H54 (cell line): Measurements from ENCODE around the gene TBC1D21.
A peak's percentile ranks its signal among the peaks of the same experiment; 100 is the strongest.

Source experiments
- DNase-seq: peaks from one replicate; pipeline ENCODE4 v3.0.0; 2011; ENCODE audit warnings: low spot score, mixed read lengths; ENCODE audit not compliant: insufficient read length
- FAIRE-seq: peaks from 3 replicates; lab custom pipeline; 2011; peaks lifted over from hg19 to GRCh38; lab: Jason Lieb, UNC
- POLR2A ChIP-seq: IDR thresholded peaks from 2 replicates; pipeline ENCODE4 v1.6.1; 2011; ENCODE audit warnings: low read depth, mild to moderate bottlenecking, low read length

The TBC1D21 gene

DNA sequence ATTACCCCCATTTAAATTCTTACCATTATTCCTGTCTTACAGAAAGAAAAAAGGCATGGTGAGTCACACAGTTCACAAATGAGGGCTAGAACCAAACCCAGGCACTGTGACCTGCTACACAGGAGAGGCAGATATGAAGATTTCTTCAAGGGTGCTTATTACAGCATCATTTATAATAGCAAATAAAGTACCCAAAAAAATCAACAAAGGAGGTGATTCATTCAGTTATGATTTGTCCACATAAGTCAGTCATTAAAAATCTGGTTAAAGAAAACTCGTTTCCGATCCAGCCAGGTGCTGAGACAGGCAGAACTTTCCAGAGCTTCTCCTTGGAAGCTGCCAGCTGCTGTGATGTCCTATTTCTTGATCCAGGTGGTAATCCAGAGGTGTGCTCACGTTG is 45.4 kb downstream of the TBC1D21 start:
- no peak for TF ChIP-seq POLR2A
- no peak for DNase-seq
- FAIRE-seq, result no peak

DNA sequence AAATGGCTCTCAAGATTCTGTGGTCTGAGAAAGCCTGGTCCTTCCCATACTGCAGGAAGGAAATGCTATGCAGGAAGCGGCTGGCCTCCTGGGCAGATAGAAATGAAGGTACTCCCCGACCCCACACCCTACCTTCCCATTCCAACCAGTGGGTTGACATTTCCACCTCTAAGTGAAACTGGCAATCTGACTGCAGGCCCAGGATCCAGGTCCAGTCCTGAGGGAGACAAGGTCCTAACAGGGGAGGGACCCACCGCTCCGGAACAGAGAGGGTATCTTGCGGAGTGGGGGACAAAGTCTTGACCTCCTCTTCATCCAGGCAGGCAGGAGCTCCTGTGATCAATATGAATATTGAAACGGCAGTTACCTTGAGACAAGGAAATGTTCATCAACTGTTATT is 46.3 kb downstream of the TBC1D21 start:
- FAIRE-seq (no peak), DNase-seq (no peak)
- TF ChIP-seq POLR2A, result no peak

DNA sequence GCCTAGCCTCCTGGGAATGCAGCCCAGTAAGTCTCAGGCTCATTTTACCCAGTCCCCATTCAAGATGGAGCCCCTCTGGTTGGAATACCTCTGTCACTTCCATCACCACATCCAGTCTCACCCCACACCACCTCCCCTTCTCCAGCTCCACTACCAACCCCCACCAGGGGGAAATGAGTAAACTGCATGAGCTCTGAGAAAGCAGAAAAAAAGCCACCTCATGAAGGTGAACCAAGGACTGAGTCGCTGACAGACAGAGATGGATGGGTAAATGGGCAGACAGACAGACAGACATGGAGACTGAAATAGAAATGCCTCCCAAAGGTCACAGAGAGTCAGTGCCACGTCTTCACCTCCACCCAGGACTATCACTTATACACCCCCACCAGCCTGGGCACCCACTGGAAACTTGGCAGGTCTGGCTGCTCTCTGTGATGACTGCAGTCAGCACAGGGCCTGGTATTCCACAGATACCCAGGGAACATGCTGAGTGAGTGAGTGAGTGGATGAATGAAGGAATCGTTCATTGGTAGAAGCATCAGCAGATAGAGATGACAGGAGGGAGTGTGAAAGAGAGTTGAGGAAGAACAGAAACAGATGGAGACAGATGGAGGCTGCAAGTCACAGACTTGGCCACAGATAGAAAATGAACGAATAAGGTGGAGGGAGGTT is 48.0 kb downstream of the TBC1D21 start:
- FAIRE-seq, result no peak
- no peak for TF ChIP-seq POLR2A
- no peak for DNase-seq

DNA sequence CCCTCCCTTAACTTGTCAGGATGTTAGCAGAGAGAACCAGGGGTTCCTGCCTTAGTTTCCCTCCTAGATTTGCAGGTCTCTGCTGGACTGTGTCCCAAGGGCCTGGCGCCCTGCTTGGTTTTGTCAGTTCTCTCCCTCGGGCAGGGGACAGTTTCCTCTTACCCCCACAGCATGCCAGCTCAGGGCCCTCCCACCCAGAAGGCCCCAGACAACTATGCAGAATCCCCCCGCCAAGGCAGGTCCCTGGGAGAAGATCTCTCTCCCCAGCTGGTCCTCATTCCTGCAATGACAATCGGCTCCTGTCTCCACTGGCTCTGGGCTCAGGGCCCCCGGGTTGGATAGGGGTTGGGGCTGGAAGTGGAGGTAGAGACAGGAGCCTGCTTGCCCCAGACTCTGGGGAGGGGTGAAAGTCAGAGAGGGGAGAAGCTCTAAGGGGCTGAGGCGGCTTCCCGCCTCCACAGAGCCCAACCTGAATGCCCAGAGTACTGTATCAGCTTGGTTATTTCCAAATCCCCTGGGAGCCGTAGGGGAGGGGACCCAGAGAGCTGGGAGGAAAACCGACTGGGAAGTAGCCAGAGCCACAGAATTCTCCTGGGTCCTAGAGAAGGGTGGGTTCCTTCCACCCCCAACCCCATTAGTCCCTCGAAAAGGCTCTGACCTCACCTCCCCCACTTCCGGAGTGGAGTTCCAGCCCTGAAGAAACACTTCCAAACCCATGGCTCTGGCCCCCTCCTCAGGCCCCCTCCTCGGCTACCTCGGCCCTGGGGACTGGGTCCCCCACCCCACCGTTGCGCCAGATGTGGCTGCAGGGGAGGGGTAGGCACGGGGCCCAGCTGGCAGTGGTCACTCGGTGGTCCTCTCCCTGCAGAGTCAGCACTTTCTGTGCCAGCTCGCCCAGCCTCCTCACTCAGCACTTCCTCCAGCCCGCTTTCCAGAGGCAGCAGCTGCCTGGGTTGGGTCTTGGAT is 49.1 kb downstream of the TBC1D21 start:
- TF ChIP-seq POLR2A, result no peak
- DNase-seq, result no peak
- no peak for FAIRE-seq

DNA sequence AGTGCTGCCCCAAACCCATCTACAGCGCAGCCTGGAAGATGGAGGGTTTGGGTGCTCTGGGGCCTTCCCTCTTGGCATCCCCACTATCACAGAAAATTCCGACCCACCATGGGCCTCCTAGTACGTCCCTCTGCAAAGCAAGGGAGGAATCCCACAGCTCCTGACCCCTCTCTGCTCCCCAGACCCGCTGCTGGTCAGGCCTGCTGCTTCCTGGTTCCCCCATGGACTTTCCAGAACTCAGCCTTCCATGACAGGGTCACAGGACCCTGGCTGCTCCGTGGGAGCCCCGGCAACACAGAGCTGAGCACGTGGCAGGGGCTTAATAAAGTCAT is 49.8 kb downstream of the TBC1D21 start:
- DNase-seq, result no peak
- TF ChIP-seq POLR2A, result no peak
- no peak for FAIRE-seq

DNA sequence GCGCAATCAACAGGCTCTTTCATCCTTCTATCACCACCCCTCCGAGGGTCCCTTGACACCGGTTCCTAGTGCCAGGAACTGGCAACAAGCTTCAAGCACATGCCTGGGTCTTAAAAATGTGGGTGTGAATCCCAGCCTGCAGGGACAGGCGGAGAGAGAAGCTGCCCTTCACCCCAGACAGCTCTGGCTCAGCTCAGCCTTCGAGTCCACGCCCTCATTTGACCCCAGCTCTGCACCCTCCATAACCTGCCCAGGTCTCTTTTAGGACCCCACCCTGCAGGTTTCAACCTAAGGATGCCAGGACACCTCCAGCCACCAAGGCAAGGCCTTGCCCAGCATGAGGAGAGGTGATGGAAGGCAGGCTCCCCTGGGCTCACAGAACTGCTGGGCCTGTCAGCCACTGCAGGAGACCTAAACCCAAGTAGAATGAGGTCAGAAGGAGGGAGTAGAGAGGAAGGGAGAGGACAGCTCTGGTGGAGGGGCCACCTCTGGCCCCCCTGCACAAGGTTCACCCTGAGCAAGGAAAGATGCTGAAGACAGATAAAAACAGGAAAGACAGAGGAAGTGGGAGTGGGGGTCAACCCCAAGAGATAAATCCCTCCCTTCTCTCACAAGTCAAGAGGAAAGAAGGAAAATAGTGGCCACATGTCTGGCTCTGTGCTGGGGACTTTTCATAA is 50.3 kb downstream of the TBC1D21 start:
- DNase-seq (no peak), FAIRE-seq (no peak)
- TF ChIP-seq POLR2A, result no peak

DNA sequence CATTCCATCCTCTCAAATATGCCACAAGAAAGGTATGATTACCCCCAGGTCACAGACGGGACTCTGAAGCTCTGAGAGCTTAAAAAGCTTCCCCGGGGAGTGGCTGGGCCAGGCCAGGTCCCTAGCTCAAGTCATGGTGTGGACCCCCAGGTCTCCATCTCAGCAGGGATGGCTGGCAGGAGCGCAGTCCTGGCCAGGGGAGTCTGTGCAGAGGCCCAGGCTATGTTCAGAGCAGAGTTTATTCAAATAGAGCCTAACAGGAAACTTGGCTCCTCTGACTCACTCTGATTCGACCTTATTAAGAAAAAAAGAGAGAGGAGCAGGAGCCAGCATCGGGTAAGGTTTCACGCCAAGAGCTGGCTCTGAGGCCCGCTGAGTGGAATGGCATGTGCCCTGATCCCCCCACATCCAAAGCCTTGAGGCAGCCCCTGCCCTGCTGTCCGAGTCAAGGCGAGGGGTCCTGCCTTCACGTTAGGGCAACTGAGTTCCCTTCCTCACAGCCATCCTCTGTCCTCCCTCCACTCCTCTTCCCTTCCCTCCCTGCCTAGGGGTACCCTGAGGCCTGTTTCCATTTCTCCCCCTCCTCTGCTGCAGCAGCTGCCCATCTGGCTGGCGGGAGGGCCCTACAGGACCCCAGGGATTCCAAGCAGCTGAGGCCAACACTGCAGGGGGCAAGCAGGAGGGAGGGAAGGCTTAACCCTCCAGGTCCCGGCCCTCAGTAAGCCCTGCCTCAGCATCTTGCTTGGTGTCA is 51.0 kb downstream of the TBC1D21 start:
- no peak for FAIRE-seq
- peak; percentile 78 for DNase-seq
- no peak for TF ChIP-seq POLR2A

DNA sequence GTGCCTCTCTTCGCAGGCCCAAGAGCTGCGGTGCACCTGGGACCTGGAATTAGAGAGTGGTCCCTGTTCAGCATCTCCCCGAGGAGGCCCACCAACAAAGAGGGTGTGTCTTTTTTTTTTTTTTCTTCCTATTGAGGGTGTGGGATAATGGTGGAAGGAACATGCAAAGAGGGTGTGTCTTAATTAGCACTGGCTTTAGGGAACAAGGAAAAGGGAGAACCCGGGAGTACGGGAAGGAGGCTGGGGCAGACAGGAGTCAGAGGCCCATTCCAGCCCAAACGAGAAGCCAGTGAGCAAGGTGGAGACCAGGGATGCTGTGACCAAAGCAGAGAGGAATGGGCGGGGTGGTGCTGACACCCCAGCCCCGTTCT is 52.5 kb downstream of the TBC1D21 start:
- FAIRE-seq (no peak), DNase-seq (no peak)
- TF ChIP-seq POLR2A, result no peak

DNA sequence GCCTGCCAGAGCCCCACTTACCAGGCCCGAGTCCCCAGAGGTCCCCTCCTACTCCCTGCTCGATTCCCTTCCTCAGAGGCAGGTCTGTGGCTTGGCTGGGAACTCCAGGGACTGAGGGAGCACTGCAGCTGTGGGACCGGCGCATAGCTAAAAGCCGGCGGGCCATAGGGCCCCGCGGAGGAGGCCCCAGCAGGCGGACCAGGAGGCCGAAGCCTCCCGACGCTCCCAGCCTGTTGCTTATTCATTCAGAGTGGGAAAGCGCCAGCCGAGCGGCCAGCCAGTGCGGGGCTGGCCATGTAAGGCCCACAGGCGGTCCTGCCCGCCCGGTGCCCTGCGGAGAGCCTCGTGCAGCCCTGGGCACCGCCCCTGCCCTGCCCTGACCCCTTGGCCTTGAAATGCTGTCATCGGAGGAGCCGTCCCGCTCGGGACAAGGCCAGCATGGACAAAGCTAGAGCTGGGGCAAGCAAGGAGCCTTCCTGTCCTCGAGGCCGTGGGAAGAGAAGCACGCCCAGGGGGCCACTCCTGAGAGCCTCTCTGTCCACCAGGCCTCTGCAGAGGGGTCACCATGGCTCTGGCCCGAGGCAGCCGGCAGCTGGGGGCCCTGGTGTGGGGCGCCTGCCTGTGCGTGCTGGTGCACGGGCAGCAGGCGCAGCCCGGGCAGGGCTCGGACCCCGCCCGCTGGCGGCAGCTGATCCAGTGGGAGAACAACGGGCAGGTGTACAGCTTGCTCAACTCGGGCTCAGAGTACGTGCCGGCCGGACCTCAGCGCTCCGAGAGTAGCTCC is 53.0 kb downstream of the TBC1D21 start, which contains the start of gene LOXL1:
LOXL1 (plus strand) TSS at position 244 of the 784 bp plus-strand sequence; CDS start at position 566, 322 bp downstream.
- FAIRE-seq (no peak), DNase-seq (peak; percentile 89)
- peak; percentile 51; the same call in 1 of the 2 replicates for TF ChIP-seq POLR2A

DNA sequence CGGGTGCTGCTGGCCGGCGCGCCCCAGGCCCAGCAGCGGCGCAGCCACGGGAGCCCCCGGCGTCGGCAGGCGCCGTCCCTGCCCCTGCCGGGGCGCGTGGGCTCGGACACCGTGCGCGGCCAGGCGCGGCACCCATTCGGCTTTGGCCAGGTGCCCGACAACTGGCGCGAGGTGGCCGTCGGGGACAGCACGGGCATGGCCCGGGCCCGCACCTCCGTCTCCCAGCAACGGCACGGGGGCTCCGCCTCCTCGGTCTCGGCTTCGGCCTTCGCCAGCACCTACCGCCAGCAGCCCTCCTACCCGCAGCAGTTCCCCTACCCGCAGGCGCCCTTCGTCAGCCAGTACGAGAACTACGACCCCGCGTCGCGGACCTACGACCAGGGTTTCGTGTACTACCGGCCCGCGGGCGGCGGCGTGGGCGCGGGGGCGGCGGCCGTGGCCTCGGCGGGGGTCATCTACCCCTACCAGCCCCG is 53.7 kb downstream of the TBC1D21 start:
- no peak for DNase-seq
- FAIRE-seq, result no peak
- TF ChIP-seq POLR2A, result no peak

DNA sequence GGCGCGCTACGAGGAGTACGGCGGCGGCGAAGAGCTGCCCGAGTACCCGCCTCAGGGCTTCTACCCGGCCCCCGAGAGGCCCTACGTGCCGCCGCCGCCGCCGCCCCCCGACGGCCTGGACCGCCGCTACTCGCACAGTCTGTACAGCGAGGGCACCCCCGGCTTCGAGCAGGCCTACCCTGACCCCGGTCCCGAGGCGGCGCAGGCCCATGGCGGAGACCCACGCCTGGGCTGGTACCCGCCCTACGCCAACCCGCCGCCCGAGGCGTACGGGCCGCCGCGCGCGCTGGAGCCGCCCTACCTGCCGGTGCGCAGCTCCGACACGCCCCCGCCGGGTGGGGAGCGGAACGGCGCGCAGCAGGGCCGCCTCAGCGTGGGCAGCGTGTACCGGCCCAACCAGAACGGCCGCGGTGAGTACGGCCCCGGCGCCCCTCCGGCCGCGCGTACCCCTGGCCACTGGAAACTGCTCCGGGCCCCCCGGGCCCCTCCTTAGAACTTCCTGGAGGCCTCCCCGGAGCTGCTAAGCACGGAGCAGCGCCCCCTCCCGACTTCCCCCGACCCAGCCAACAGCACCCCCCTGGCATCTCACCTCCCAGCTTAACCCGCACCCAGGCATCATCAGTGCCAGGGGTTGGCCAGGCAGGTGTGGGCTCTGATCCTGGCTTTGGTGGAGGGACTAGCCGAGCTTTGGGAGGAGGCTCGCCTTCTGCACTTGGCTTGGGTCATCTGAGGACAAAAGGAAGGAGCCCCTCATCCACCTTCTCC is 54.3 kb downstream of the TBC1D21 start:
- TF ChIP-seq POLR2A, result no peak
- DNase-seq, result peak; percentile 70
- FAIRE-seq, result no peak

DNA sequence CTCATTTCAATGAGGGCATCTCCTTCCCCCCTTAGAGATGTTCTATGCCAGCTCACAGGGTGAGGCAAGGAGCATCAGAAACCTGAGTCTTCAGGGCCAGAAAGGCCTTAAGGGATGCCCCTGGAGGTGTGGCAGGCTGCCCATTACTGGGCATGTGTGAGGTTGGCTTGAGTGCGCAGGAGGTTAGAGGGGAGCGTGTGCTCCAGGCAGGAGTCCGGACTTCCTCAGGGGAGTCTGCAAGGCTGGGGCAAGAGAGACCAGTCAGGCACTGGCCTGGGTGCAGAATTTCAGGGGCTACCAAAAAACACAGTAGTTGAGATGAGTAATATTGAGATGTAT is 54.8 kb downstream of the TBC1D21 start:
- no peak for TF ChIP-seq POLR2A
- DNase-seq (no peak), FAIRE-seq (no peak)
